Fibroblast of mammary gland (primary cell): ENCODE measurements around the gene SRR.

Experiments
- DNase-seq: peaks from one replicate; pipeline ENCODE4 v3.0.0-alpha.2; 2010; ENCODE audit warnings: low read depth
- H3K4me3 ChIP-seq: 2 replicates; pipeline ENCODE4 v1.5.1; 2011; ENCODE audit warnings: low read depth, mild to moderate bottlenecking, low read length, moderate library complexity; ENCODE audit not compliant: control insufficient read depth
- TF ChIP-seq, protein P1 (sequence below): conservative IDR thresholded peaks from 2 replicates; pipeline ENCODE4 v1.5.1; 2011; ENCODE audit warnings: low read depth, low read length, inconsistent platforms; ENCODE audit not compliant: control insufficient read depth, insufficient read depth

SRR gene

DNA sequence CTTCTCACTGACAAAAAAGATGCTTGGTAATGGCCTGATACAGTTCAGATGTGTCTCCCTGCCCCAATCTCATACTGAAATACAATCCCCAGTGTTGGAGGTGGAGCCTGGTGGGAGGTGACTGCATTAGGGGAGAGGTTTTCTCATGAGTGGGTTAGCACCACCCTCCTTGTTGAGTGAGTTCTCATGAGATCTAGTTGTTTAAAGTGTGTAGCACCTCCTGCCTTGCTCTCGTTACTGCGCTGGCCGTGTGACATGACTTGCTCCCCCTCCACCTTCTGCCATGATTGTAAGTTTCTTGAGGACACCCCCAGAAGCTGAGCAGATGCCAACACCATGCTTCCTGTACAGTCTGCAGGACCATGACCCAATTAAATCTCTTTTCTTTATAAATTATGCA is 27.6 kb downstream of the SRR start:
- no peak overlapping the region for H3K4me3 ChIP-seq
- TF ChIP-seq, protein P1, sequence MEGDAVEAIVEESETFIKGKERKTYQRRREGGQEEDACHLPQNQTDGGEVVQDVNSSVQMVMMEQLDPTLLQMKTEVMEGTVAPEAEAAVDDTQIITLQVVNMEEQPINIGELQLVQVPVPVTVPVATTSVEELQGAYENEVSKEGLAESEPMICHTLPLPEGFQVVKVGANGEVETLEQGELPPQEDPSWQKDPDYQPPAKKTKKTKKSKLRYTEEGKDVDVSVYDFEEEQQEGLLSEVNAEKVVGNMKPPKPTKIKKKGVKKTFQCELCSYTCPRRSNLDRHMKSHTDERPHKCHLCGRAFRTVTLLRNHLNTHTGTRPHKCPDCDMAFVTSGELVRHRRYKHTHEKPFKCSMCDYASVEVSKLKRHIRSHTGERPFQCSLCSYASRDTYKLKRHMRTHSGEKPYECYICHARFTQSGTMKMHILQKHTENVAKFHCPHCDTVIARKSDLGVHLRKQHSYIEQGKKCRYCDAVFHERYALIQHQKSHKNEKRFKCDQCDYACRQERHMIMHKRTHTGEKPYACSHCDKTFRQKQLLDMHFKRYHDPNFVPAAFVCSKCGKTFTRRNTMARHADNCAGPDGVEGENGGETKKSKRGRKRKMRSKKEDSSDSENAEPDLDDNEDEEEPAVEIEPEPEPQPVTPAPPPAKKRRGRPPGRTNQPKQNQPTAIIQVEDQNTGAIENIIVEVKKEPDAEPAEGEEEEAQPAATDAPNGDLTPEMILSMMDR = no peak
- peak; percentile 19 for DNase-seq

DNA sequence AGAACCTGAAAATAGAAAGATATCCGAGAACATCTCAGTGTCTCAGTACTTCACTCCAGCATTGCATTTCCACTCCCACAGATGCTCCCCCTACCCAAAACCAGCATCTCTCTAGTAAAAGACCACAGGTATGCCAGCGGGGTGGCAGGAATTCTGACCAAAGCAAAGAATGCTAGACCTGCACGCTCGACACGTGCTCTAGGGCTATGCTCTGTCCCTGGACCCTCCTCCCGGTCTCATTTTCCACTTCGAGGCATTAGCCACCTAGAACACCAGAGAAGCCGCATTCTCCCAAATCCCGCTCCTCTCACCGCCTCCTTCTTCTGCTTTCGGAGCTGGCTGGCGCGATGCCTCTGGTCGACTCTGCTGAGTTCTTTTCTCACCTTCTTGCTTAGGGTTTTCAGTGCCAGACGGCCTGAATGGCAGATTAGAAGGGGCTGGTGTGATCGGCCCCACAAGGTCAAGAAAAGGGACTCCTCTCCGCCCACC is 32.0 kb downstream of the SRR start:
- TF ChIP-seq, protein P1 = no peak
- DNase-seq = no peak
- peak overlapping the region; percentile 97 for H3K4me3 ChIP-seq

DNA sequence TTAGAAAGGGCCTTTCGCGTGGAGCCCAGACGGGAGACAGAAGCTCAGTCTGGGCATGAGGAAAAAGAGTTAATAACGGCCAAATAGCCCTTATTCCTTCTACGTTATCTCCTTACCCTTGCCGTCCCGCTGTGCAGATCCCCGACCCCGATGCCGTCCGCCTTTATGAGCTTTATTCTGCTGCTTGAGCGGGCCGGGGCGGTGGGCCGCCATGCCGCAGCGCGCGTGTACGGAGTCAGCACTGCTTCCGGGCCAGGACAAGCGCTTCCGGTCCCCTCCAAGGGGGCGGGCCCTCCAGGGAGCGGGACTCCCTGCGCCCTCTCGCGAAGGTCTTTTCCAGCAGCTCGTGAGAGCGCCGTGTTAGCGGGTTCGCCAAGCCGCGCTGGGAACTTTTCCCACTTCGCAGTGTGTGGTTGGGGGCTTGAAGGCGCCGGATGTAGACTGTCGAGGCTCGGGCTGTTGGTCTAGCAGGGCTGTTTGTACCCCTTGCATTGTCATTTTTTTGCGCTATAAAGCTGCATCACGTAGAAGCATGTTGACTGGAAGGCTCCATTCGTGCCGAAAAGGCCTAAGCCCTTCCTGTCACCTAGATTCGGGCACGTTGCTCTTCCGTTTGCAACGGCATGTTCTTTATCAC is 32.6 kb downstream of the SRR start, which contains the start of gene TSR1:
Gene TSR1, minus strand, starts transcription at position 243 of the 637 bp plus-strand sequence. Its CDS starts 30 bp downstream, at position 213.
- peak; percentile 85 for DNase-seq
- TF ChIP-seq, protein P1 = peak; percentile 9
- H3K4me3 ChIP-seq = peak within 1 kb of the TSS; percentile 97

- H3K4me3 ChIP-seq = peak within 1 kb of the TSS; percentile 97
- DNase-seq = peak; percentile 15
- TF ChIP-seq, protein P1 = no peak
Observed at GRCh38 chr17:2336852-2337543, 33.2 kb downstream of the SRR start, which contains the start of gene SGSM2. Gene SGSM2, plus strand, starts transcription at chr17:2337501. Its CDS starts 188 bp downstream, at chr17:2337689.

DNA sequence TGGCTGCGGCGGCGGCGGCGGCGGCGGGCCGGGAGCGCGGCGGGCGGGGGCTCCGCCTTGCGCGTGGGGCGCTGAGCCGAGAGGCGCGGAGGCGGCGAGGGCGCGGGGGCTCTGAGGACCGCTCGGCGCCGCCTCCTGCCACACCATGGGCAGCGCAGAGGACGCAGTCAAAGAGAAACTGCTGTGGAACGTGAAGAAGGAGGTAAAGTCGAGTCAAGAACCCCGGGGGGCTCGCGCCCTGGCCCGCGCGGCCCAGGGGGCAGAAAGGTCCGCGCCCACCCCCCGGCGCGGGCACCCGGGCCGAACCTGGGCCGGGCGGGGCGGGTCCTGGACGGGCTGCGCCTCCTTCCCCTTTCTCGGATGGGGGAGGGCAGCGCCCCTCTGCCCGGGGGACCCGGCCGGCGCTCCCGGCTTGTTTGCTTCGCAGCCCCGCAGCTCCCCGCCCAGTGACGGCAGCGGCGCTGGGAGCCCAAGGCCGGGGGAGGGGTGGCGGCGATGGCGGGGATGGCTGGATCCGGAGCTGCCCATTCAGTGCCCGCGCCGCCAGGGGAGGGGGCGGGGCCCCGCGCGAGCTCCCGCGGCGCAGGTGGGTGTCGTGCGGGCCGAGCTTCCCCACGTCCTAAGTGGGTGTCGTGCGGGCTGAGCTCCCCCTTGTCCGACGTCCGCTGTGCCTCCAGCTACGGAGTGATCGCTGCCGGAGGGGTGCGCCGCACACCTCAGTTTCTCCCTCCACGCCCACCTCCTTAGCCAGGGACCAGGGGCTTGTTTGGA is 34.0 kb downstream of the SRR start:
- TF ChIP-seq, protein P1 = no peak
- DNase-seq = peak; percentile 26

DNA sequence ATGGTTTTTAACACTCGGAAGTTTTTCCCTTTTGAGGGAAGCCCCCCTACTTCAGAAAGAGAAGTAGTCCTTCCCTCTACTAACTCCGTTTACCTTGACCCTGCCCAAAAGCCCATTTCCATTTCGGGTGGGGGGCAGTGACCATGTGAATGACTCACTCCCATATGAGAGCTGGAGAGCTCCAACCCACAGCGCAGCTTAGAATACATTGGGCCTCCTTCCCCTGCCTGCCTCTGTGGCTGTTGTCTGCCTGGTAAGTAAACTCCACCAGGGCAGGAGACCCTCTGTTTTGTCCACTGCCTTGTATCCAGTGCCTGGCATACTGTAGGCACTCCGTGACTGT is 34.5 kb downstream of the SRR start:
- TF ChIP-seq, protein P1 = no peak
- H3K4me3 ChIP-seq = peak overlapping the region; percentile 97
- DNase-seq = no peak

More for the DNA sequence above, 34.0 kb downstream of the SRR start:
- H3K4me3 ChIP-seq = peak overlapping the region; percentile 97
